ENCODE results near the gene OR51V1. TPM values are rescaled to one million over a fixed set of nuclear protein-coding genes. Genes with fewer than 3 reads are reported as not detected.
"Not testable (repeated sequence)": the region's sequence is repeated elsewhere in the genome, so short reads cannot be mapped to it uniquely, and the experiment has no call there.

Gene OR51V1
- total and polyA plus RNA-seq, 10 of the 15 experiments (the other 5 are each of a cell fraction or from before 2014, with no cell fraction given) = not detected

GRCh38 chr11:5171856-5172255, 28.6 kb downstream of the OR51V1 start (continued):
- TF ChIP-seq, protein P1, sequence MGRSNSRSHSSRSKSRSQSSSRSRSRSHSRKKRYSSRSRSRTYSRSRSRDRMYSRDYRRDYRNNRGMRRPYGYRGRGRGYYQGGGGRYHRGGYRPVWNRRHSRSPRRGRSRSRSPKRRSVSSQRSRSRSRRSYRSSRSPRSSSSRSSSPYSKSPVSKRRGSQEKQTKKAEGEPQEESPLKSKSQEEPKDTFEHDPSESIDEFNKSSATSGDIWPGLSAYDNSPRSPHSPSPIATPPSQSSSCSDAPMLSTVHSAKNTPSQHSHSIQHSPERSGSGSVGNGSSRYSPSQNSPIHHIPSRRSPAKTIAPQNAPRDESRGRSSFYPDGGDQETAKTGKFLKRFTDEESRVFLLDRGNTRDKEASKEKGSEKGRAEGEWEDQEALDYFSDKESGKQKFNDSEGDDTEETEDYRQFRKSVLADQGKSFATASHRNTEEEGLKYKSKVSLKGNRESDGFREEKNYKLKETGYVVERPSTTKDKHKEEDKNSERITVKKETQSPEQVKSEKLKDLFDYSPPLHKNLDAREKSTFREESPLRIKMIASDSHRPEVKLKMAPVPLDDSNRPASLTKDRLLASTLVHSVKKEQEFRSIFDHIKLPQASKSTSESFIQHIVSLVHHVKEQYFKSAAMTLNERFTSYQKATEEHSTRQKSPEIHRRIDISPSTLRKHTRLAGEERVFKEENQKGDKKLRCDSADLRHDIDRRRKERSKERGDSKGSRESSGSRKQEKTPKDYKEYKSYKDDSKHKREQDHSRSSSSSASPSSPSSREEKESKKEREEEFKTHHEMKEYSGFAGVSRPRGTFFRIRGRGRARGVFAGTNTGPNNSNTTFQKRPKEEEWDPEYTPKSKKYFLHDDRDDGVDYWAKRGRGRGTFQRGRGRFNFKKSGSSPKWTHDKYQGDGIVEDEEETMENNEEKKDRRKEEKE (IDR thresholded peaks at IDR 0.05) = no peak
- TF ChIP-seq ZNF622 (IDR thresholded peaks at IDR 0.05) = no peak

DNA sequence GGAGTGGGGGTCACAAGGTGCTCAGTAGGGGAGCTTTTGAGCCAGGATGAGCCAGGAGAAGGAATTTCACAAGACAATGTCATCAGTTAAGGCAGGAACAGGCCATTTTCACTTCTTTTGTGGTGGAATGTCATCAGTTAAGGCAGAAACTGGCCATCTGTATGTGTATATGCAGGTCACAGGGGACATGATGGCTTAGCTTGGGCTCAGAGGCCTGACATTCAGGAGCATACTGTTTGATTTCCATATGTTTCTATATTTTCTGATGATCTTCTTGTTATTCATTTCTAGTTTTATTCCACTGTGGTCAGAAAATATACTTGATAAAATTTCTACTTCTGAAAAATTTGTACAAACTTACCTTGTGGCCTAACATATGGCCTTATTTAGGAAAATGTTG, 34.6 kb downstream of the OR51V1 start:
- H3K4me2 ChIP-seq (ENCODE audit: control insufficient read depth, insufficient read depth); in situ Hi-C loops (cut with MboI); H3K4me3 ChIP-seq; CTCF ChIA-PET; H3K9me3 ChIP-seq (replicated peaks; ENCODE audit: control insufficient read depth, insufficient read depth, low read length); BruUV-seq (replicated peaks); H4K20me1 ChIP-seq (ENCODE audit: control insufficient read depth, insufficient read depth); H3K9ac ChIP-seq (ENCODE audit: control insufficient read depth, insufficient read depth, low read length); intact Hi-C loops (cut with micrococcal nuclease; ENCODE audit: unreplicated experiment); H3K27ac ChIP-seq (ENCODE audit: control insufficient read depth, insufficient read depth); H3K36me3 ChIP-seq (ENCODE audit: control insufficient read depth in 2 of 2, insufficient read depth in 2 of 2, low read length in 1 of 2); H3K27me3 ChIP-seq (replicated peaks in 1 of 2; ENCODE audit: control insufficient read depth in 2 of 2, insufficient read depth in 2 of 2, low read length in 1 of 2); RAD21 ChIA-PET (ENCODE audit: unreplicated experiment); FAIRE-seq; H3K79me2 ChIP-seq (ENCODE audit: control insufficient read depth, insufficient read depth, low read length); H3K4me1 ChIP-seq (ENCODE audit: control insufficient read depth, insufficient read depth, low read length); ATAC-seq; H2AFZ ChIP-seq (ENCODE audit: control insufficient read depth, low read depth, low read length); SMC1A ChIA-PET (ENCODE audit: uncharacterized antibody, unreplicated experiment); DNase-seq (ENCODE audit: low read depth, low spot score); POLR2A ChIA-PET: not testable (repeated sequence)

- RAD21 ChIA-PET (ENCODE audit: unreplicated experiment); intact Hi-C loops (cut with micrococcal nuclease; ENCODE audit: unreplicated experiment); H3K9me3 ChIP-seq (replicated peaks; ENCODE audit: control insufficient read depth, insufficient read depth, low read length); H3K4me1 ChIP-seq (ENCODE audit: control insufficient read depth, insufficient read depth, low read length); FAIRE-seq; ATAC-seq; SMC1A ChIA-PET (ENCODE audit: uncharacterized antibody, unreplicated experiment); H3K27ac ChIP-seq (ENCODE audit: control insufficient read depth, insufficient read depth); H3K36me3 ChIP-seq (ENCODE audit: control insufficient read depth in 2 of 2, insufficient read depth in 2 of 2, low read length in 1 of 2); H2AFZ ChIP-seq (ENCODE audit: control insufficient read depth, low read depth, low read length); H3K4me2 ChIP-seq (ENCODE audit: control insufficient read depth, insufficient read depth); CTCF ChIA-PET; H3K4me3 ChIP-seq; BruUV-seq (replicated peaks); H3K27me3 ChIP-seq (replicated peaks in 1 of 2; ENCODE audit: control insufficient read depth in 2 of 2, insufficient read depth in 2 of 2, low read length in 1 of 2); DNase-seq (ENCODE audit: low read depth, low spot score); POLR2A ChIA-PET; H3K9ac ChIP-seq (ENCODE audit: control insufficient read depth, insufficient read depth, low read length); H3K79me2 ChIP-seq (ENCODE audit: control insufficient read depth, insufficient read depth, low read length); H4K20me1 ChIP-seq (ENCODE audit: control insufficient read depth, insufficient read depth); in situ Hi-C loops (cut with MboI): not testable (repeated sequence)
- 49% methylated on average over 5 of the region's 6 CpGs for WGBS (ENCODE audit: insufficient coverage, insufficient replicate concordance, low lambda C conversion rate, missing lambda C conversion rate)
These were observed 35.7 kb downstream of the OR51V1 start for GRCh38 chr11:5164807-5165206.

- ATAC-seq; H3K9ac ChIP-seq (ENCODE audit: control insufficient read depth, insufficient read depth, low read length); H3K27me3 ChIP-seq (replicated peaks in 1 of 2; ENCODE audit: control insufficient read depth in 2 of 2, insufficient read depth in 2 of 2, low read length in 1 of 2); H2AFZ ChIP-seq (ENCODE audit: control insufficient read depth, low read depth, low read length); in situ Hi-C loops (cut with MboI); RAD21 ChIA-PET (ENCODE audit: unreplicated experiment); H3K4me1 ChIP-seq (ENCODE audit: control insufficient read depth, insufficient read depth, low read length); BruUV-seq (replicated peaks); H3K79me2 ChIP-seq (ENCODE audit: control insufficient read depth, insufficient read depth, low read length); H3K4me3 ChIP-seq; H4K20me1 ChIP-seq (ENCODE audit: control insufficient read depth, insufficient read depth); CTCF ChIA-PET; SMC1A ChIA-PET (ENCODE audit: uncharacterized antibody, unreplicated experiment); H3K36me3 ChIP-seq (ENCODE audit: control insufficient read depth in 2 of 2, insufficient read depth in 2 of 2, low read length in 1 of 2); intact Hi-C loops (cut with micrococcal nuclease; ENCODE audit: unreplicated experiment); POLR2A ChIA-PET; FAIRE-seq; H3K4me2 ChIP-seq (ENCODE audit: control insufficient read depth, insufficient read depth); DNase-seq (ENCODE audit: low read depth, low spot score); H3K9me3 ChIP-seq (replicated peaks; ENCODE audit: control insufficient read depth, insufficient read depth, low read length); H3K27ac ChIP-seq (ENCODE audit: control insufficient read depth, insufficient read depth): not testable (repeated sequence)
- WGBS (ENCODE audit: insufficient coverage, insufficient replicate concordance, low lambda C conversion rate, missing lambda C conversion rate) = no CpG with 5 or more reads among the region's 1 CpG
These were observed 39.4 kb downstream of the OR51V1 start for GRCh38 chr11:5161045-5161444.
